HG03175 (cell line): Measurements from ENCODE around the gene UBE2J1.
"Not testable (repeated sequence)": the region's sequence is repeated elsewhere in the genome, so short reads cannot be mapped to it uniquely, and the experiment has no call there.

Source experiments
- ATAC-seq: cut with Tn5 transposase; IDR thresholded peaks from one replicate; pipeline ENCODE4 v1.9.1; 2021; ENCODE audit warnings: mild to moderate bottlenecking, moderate library complexity; ENCODE audit not compliant: unreplicated experiment

The UBE2J1 gene

GRCh38 chr6:89352278-89353117 is at the start of gene UBE2J1:
Gene UBE2J1, minus strand, starts transcription at chr6:89352722. Its CDS starts 153 bp downstream, at chr6:89352569.
- peak; percentile 37 for ATAC-seq

- no peak for ATAC-seq
Observed at GRCh38 chr6:89400912-89401399, 48.4 kb upstream of the UBE2J1 start.

GRCh38 chr6:89400050-89400449 is 47.5 kb upstream of the UBE2J1 start:
- no peak for ATAC-seq

GRCh38 chr6:89398762-89399525 is 46.4 kb upstream of the UBE2J1 start:
- no peak for ATAC-seq

- ATAC-seq, result not testable (repeated sequence)
Observed at GRCh38 chr6:89397884-89398283, 45.4 kb upstream of the UBE2J1 start.

GRCh38 chr6:89393659-89394058 is 41.1 kb upstream of the UBE2J1 start:
- ATAC-seq, result no peak

- no peak for ATAC-seq
Observed at GRCh38 chr6:89392823-89393222, 40.3 kb upstream of the UBE2J1 start.

DNA sequence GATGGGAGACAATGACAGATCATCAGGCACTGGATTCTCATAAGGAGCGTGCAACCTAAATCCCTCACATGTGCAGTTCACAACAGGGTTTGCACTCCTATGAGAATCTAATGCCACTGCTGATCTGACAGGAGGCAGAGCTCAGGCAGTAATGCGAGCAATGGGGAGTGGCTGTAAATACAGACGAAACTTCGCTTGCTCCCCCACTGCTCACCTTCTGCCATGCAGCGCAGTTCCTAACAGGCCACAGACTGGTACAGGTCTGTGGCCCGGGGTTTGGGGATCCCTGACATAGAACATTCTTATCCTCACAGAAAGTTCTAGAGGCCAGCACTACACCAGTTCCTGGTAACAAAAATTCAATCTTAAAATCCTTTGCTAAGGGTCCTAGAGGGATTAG is 36.3 kb upstream of the UBE2J1 start:
- ATAC-seq, result no peak

DNA sequence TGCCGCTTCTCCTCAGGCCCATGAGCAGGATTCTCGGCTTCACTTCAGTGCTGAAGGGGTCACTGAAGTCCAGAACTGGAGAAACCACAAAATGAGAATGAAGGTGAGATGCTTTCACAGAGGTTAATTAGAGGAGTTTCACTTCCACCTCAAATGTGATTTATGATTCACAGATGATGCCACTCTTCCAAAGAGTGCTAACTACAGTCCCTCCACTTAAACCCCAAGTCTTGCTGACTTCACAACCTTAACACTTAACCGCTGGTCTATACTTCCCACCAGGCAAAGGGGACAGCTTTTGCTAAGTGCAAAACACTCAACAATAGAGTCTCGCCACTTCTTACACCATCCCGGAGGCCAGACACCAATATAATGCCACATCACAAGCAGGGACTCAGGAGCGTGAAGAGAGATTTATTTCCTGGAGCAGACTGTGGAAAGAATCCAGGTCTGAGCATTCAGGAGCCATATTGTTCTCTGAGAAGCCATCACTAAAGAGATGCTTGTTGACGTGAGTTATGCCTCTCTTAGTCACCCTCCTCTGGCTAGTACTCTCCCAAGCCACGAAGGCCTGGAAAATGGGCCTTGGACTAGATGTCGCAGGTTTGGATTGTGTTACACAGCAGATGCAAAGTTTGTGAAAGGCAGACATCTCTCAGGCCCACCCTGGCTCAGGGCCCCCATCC is 35.1 kb upstream of the UBE2J1 start:
- peak; percentile 98 for ATAC-seq

DNA sequence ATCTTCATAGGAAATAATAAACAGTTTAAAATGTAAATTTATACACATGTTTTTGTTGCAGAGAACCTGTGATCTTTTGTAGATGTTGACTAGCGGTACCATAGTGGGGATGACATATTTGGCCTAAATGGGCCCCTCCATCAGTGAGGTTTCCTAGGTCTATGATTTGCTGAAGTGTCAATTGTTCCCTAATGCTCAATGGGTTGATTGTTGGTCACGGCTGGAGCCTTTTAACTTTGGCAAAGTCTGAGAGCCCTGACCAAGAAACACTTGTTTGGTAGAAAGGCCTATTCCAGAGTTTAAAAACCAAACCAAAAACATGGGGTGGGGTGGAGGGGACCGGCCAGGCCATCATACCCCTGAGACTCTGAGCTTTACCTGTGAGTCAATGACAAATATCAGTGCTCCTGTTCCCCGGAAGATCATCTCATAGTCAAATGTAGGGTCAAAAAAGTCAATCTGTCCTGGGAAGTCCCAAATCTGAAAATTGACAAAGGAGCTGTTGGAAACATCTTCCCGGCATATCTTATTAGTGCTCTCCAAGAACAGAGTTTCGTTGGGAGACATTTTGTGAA is 34.5 kb upstream of the UBE2J1 start:
- peak; percentile 5 for ATAC-seq

DNA sequence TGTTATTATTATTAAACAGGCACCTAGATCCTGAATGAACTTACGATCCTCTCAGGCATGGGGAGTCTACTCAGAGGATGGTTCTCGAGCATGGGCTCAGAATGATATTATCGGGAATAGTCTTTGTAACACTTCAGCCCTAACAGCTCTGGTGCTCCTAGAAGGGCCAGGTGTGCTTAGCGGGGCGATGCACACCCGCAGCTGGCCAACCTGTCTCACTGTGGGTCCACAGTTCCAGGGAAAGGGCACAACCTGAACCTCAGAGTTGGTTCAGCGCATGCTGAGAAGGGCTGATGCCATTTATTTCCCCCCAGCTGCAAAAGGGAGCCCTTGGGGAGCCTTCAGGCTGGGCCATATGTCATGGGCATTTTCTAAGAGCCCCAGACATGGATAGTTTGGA is 33.3 kb upstream of the UBE2J1 start:
- no peak for ATAC-seq

GRCh38 chr6:89385156-89385667 is 32.7 kb upstream of the UBE2J1 start:
- no peak for ATAC-seq

DNA sequence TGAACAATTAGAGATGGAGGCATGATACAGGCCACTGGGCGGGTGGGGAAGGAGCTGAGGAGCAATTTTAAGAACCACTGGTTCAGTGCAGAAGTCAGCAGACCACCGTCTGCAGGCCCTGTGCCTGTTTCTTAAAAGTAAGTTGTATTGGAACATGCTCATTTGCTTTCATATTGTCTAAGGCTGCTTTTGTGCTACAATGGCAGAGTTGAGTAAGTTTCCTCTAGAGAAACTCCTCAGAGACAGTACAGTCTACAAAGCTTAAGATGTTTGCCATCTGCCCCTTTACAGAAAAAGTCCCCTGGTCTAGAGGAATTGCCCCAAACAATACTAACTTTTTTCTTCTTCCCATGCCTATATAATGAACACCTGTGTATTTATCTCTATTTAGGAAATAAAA is 28.5 kb upstream of the UBE2J1 start:
- ATAC-seq, result no peak

GRCh38 chr6:89379281-89379680 is 26.8 kb upstream of the UBE2J1 start:
- no peak for ATAC-seq

- ATAC-seq, result no peak
Observed at GRCh38 chr6:89378628-89379027, 26.1 kb upstream of the UBE2J1 start.

- peak; percentile 85 for ATAC-seq
Observed at GRCh38 chr6:89375427-89376267, 23.1 kb upstream of the UBE2J1 start.

GRCh38 chr6:89372506-89372901 is 20.0 kb upstream of the UBE2J1 start:
- ATAC-seq, result peak; percentile 39

DNA sequence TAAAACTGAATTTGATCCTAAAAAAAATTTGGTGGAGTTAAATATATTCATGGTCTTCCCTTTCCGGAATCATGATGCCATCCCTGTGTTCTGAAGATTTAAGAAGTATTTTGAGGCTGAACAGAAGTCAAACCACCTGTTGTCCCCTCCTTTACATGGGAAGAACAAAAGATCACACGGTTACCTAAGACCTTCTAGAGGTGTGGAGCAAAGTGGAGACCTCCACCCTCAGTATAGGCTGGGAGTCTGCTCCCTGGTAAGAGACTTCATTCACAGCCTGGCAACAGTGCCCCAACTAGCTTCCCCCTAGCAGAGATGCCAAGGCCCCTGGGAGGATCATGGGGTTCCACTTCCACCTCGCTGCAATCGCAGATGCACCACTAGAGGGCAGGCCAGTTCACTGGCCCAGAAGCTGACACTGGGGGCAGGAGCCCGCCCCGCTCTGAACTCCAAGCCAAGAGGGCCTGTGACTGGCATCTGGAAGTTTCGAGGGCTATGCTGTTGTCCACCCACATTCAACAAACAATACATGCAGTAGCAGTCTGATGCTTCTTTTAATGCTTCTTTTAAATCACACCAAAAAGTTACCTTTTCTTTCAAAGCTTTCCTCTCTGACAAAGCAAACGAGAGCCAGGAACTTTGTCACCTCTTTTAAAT is 19.5 kb upstream of the UBE2J1 start:
- peak; percentile 74 for ATAC-seq

- no peak for ATAC-seq
Observed at GRCh38 chr6:89368999-89369398, 16.5 kb upstream of the UBE2J1 start.
